Lower leg skin (tissue), 4 donors: Measurements from ENCODE around the gene FEN1. TPM values are rescaled to one million over a fixed set of nuclear protein-coding genes. Genes with fewer than 3 reads are reported as not detected.

Experiments
- DNase-seq, 2 donors: peaks; one replicate each; pipeline ENCODE4 v3.0.0-alpha.2; 2019; ENCODE audit warnings: low spot score in 2 of 2
- H3K4me3 ChIP-seq: fragments of 200-600 bp; sonication (generic); 2 replicates; pipeline ENCODE4 v1.5.1; 2017; ENCODE audit warnings: mild to moderate bottlenecking, low read depth; ENCODE audit not compliant: poor library complexity, severe bottlenecking
- CTCF ChIP-seq, 3 donors: fragments of 450-650 bp; IDR thresholded peaks; one replicate each; pipeline ENCODE4 v1.5.1; 2016; ENCODE audit warnings: antibody characterized with exemption in 3 of 3, mild to moderate bottlenecking in 3 of 3, moderate library complexity in 2 of 3
- POLR2A ChIP-seq, 2 donors: fragments of 450-650 bp; IDR thresholded peaks; one replicate each; pipeline ENCODE4 v1.6.1; 2016 to 2017; ENCODE audit warnings: antibody characterized with exemption in 2 of 2, mild to moderate bottlenecking in 1 of 2, moderate library complexity in 1 of 2
- WGBS, 2 donors: methylation state at CpG; one replicate each; pipeline ENCODE4 v1.1.5; 2018; 5-methylcytosine and 5-hydroxymethylcytosine counted together
- intact Hi-C: fragments of 100-400 bp; cut with DNase I; formaldehyde crosslinking; loops from one replicate; pipeline ENCODE4 v1.15.0; 2023; ENCODE audit warnings: low total_unique reads
- total RNA-seq, 4 donors: library from RNA; depleted of rRNA; stranded (reverse); fragments of >200 nt; gene quantifications; one replicate each; pipeline ENCODE4 v1.1.0, GENCODE V29; 2016

FEN1 gene
- total RNA-seq, 4 donors from 2014 or later = 7.9 to 9.1 (median 8.8) TPM

GRCh38 chr11:61779666-61780525 is 12.8 kb upstream of the FEN1 start:
- TF ChIP-seq CTCF (IDR thresholded peaks at IDR 0.05) (no peak), POLR2A (IDR thresholded peaks at IDR 0.05) (no peak)
- intact Hi-C loops = no loop called here
- no peak for DNase-seq
- WGBS, 2 donors = 82 to 87% methylated on average over 11 to 13 of the region's 14 CpGs
- H3K4me3 ChIP-seq = no peak overlapping the region

GRCh38 chr11:61780581-61781162 is 12.0 kb upstream of the FEN1 start:
- no peak for DNase-seq
- TF ChIP-seq CTCF (IDR thresholded peaks at IDR 0.05) = no peak
- TF ChIP-seq POLR2A (IDR thresholded peaks at IDR 0.05) = no peak
- intact Hi-C loops = no loop called here
- H3K4me3 ChIP-seq = no peak overlapping the region
- WGBS, 2 donors = 75% methylated on average over 9 of the region's 9 CpGs

- intact Hi-C loops = no loop called here
- WGBS, 2 donors = 44 to 64% methylated on average over 2 to 5 of the region's 5 CpGs
- no peak for DNase-seq
- no peak overlapping the region for H3K4me3 ChIP-seq
- TF ChIP-seq POLR2A (IDR thresholded peaks at IDR 0.05) = no peak
- no peak for TF ChIP-seq CTCF (IDR thresholded peaks at IDR 0.05)
Measured at GRCh38 chr11:61781585-61781984, 11.1 kb upstream of the FEN1 start.

GRCh38 chr11:61782299-61782698 is 10.4 kb upstream of the FEN1 start:
- TF ChIP-seq CTCF (IDR thresholded peaks at IDR 0.05) = no peak
- TF ChIP-seq POLR2A (IDR thresholded peaks at IDR 0.05) = no peak
- intact Hi-C loops = no loop called here
- H3K4me3 ChIP-seq = no peak overlapping the region
- WGBS, 2 donors = 94 to 100% methylated on average over 3 of the region's 3 CpGs
- no peak for DNase-seq

GRCh38 chr11:61782841-61783240 is 9.9 kb upstream of the FEN1 start:
- WGBS, 2 donors = 72 to 81% methylated on average over 11 of the region's 11 CpGs
- intact Hi-C loops = no loop called here
- no peak overlapping the region for H3K4me3 ChIP-seq
- TF ChIP-seq POLR2A (IDR thresholded peaks at IDR 0.05) (no peak), CTCF (IDR thresholded peaks at IDR 0.05) (no peak)
- DNase-seq = no peak
